Suppressor macrophage treated with lipopolysaccharide for 4 hours (primary cell): ENCODE results near the gene LGALS7.

Experiments
- DNase-seq: peaks from one replicate; pipeline ENCODE4 v3.0.0-alpha.2; 2020

LGALS7 gene

GRCh38 chr19:38737921-38738737 is 35.2 kb downstream of the LGALS7 start:
- DNase-seq = no peak

GRCh38 chr19:38737281-38737865 is 35.9 kb downstream of the LGALS7 start:
- DNase-seq = no peak

- DNase-seq = peak; percentile 21
Measured at GRCh38 chr19:38736413-38737280, 36.7 kb downstream of the LGALS7 start.

DNA sequence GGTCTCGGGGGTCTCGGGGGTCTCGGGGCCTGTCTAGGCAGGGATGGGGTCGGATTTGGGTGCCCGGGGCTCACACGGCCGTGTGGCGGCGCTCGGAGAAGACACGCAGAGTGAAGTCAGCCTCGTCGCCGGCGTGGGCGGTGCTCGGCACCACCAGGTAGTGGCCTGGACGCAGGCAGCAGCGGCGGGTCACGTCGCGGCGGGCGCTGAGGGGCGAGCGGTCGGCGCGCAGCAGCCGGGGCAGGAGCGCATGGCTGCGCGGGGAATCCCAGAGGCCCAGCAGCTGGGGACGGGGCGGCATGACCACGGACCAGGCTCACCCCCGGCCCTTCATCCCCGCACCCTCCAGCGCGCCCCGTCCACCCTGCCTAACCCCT is 37.3 kb downstream of the LGALS7 start:
- peak; percentile 30 for DNase-seq

DNA sequence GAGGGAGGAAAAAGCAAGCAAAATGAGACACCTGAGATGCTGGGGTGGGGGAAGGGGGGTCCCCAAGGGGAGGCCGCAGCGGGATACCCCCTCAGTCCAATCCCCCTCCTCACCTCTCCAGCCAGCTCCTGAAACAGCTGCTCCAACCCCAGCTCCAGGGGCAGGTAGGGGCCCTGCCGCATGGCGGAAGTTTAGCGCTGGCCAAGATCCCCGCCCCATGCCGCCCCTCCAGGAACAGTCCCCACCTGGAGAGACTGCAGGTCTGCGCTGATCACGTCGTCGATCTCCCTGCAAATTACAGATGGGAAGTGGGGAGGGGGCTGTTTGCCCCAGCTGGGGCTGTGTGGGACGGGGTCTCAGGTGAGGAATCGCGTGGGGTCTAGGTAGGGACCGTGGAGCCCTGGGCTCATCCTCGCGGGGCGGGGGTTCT is 38.0 kb downstream of the LGALS7 start:
- DNase-seq = no peak

DNA sequence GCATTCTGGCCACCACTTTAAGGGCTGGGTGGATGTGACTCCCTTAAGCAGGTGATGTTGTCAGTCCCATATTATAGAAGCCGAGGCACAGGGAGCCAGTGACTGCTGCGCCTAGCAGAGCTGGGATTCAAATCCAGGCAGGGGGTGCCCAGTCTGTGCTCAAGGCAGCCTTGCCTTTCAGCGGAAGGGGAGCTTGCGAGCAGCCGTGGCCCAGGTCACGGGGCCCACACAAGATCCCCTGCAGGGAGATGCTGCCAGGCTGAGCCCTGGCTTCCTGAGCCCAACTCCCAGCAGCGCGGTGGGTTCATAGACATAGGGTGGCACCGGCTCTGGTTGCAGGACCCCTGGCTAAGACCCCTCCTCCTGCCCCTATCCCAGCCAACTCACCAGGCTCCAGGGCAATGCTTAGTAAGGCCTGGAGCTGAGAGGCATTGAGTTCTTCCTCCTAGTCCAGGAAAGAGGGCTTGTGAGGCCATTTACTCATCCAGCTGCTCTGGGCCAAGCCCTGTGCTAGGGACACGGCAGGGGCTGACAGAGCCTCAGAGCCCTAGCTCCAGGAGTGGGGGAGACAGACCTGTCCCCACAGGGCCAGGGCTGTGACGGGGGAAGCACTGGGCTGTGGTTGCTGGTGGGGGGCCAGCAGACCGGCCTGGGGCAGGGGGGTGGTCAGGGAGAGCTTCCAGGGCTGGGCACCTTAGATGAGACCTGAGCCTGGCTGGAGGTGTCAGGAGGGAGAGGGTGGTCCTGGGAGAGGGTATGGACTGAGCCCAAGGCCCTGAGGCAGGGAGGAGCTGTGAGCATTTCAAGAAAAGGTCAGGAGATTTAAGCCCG is 38.7 kb downstream of the LGALS7 start:
- no peak for DNase-seq

GRCh38 chr19:38734176-38734425 is 39.2 kb downstream of the LGALS7 start:
- DNase-seq = no peak

- DNase-seq = no peak
Measured at GRCh38 chr19:38733493-38734175, 39.7 kb downstream of the LGALS7 start.

DNA sequence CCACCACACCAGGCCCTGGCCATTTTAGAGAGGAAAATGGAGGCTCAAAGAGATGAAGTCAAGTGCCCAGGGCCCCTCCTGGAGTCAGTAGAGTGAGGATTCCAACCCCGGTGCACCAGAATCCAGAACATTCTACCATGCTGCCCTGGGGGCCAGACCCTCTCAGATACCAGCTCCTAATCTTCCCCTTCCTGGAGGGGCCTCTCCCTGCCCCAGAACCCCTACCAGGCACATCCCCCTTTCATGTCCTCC is 40.1 kb downstream of the LGALS7 start:
- no peak for DNase-seq

- DNase-seq = no peak
Measured at GRCh38 chr19:38731654-38732301, 41.5 kb downstream of the LGALS7 start.

- DNase-seq = no peak
Measured at GRCh38 chr19:38730731-38731589, 42.4 kb downstream of the LGALS7 start.

DNA sequence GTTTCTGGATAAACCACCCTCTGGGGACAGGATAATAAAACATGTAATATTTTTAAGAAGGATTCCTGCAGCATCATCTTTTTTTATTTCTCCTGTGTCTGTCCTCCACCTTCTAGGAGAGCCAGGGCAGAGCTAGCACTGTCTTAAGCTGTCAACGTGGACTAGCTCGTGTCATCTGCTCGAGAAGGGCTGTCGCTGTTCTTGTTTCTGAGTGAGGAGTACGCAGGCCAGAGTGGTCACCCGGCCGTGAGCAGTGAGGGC is 42.9 kb downstream of the LGALS7 start:
- DNase-seq = no peak

DNA sequence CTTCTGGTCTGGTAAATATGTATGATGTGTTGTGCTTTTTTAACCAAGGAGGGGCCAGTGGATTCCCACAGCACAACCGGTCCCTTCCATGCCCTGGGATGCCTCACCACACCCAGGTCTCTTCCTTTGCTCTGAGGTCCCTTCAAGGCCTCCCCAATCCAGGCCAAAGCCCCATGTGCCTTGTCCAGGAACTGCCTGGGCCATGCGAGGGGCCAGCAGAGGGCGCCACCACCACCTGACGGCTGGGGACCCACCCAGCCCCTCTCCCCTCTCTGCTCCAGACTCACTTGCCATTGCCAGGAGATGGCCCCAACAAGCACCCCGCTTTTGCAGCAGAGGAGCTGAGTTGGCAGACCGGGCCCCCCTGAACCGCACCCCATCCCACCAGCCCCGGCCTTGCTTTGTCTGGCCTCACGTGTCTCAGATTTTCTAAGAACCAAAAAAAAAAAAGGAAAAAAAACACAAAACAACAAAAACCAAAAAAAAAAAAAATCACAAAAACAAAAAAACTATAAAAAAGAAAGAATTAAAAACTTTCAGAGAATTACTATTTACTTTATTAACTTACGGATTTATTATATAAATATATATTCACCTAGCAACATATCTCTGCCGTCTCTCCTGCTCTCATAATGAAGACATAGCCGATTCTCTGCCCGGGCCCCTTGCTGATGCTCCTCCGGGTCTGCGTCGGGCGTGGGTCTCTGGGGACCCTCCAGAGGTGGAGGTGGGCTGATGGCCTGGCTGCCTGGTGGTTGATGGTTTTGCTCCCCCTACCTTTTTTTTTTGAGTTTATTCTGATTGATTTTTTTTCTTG is 43.5 kb downstream of the LGALS7 start:
- DNase-seq = peak; percentile 74

- DNase-seq = no peak
Measured at GRCh38 chr19:38728752-38729541, 44.4 kb downstream of the LGALS7 start.

DNA sequence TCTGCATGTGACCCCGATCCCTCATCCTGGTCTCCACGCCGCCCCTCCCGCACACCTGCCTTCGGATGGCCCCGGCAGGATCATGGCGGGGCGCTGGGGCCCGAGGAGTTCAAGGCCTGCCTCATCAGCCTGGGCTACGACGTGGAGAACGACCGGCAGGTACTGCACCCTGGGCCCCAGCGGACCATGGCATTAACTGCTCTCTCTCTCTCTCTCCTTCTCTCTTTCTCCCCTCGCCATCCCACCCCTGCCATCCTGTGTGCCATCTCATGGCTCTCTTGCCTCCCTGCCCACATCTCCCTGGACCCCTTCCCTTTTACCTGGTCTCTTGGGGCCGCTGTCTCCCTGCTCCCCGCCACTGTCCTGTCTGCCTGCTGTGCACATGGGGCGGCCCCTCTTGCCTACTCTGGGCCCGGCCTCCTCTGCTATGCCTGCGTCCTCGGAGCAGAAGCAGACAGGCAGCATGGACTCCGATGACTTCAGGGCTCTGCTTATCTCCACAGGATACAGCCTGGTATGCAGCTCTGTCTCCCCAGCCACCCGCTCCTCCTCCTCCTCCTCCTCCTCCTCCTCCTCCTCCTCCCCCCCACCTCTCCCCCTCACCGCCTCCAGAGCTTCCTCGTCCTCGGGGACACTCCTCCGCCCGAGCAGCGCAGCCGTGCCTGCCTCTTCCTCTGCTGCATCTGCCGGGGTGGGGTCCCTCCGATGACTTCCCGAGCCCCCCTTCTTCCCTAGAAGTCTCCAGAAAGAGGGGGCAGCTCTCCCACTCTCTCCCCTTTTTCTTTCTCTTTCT is 45.3 kb downstream of the LGALS7 start:
- no peak for DNase-seq

DNA sequence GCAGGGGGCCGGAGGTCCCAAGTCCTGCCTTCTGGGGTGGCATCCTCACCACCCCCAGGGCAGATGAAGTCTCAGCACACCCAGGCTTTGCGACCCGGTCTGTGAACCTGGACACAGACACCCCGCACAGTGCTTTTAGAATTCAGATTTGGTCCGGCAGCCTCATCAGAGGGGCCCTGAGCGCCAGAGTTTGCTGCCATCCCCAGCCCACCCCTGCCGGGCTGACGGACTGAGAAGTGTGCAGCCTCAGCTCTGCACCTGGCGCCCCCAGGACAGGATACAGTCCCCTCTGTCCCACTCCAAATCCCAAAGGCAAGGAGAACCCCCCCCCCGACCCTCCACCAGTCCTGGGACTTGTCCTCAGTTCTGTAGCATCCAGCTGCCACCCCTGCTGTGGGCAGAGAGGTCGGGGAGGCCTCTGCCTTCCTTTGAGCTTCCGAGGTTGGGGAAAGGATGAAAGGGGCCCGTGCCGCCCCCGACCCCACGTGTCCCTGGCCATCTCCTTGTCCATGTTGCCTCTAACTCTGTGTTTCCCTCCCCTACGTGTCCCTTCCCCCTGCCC is 45.9 kb downstream of the LGALS7 start:
- DNase-seq = no peak

GRCh38 chr19:38726761-38727301 is 46.5 kb downstream of the LGALS7 start:
- no peak for DNase-seq

GRCh38 chr19:38726284-38726673 is 47.0 kb downstream of the LGALS7 start:
- no peak for DNase-seq
